Camera-type eye (tissue), 1 donor: ENCODE results near the gene ZNF793. TPM values are rescaled to one million over a fixed set of nuclear protein-coding genes. Genes with fewer than 3 reads are reported as not detected.

Source experiments
- total RNA-seq: library from RNA; depleted of rRNA; stranded (reverse); fragments of >200 nt; gene quantifications from one replicate; pipeline ENCODE4 v1.2.3, GENCODE V29; 2014

The ZNF793 gene
- 29.5 TPM for total RNA-seq

GRCh38 chr19:37506387-37507166, at the start of gene ZNF793:
Gene ZNF793, plus strand, starts transcription at chr19:37506939. Its CDS starts 16,501 bp downstream, at chr19:37523440.

GRCh38 chr19:37466798-37467607, 39.7 kb upstream of the ZNF793 start, which contains the start of gene ZNF569:
Gene ZNF569, minus strand, starts transcription at chr19:37467444. Its CDS starts 22,523 bp downstream, at chr19:37444921.

GRCh38 chr19:37468961-37469777, 37.6 kb upstream of the ZNF793 start, which contains the start of gene ZNF570:
Gene ZNF570, plus strand, starts transcription at chr19:37469356. Its CDS starts 999 bp downstream, at chr19:37470355.

Other genes starting within 250 kb of the ZNF793 start
- 25.1 TPM for gene ZNF527, start 135.8 kb upstream of the ZNF793 start, total RNA-seq
- gene ZNF569, start 39.5 kb upstream of the ZNF793 start, total RNA-seq: 19.5 TPM
- 19.8 TPM for gene ZNF570, start 37.6 kb upstream of the ZNF793 start, total RNA-seq
- 31.7 TPM for gene ZNF571, start 87.9 kb downstream of the ZNF793 start, total RNA-seq
- 15.2 TPM for gene ZNF540, start 87.9 kb downstream of the ZNF793 start, total RNA-seq
- 53.0 TPM for gene ZFP30, start 148.5 kb downstream of the ZNF793 start, total RNA-seq
- 18.2 TPM for gene ZNF607, start 212.8 kb downstream of the ZNF793 start, total RNA-seq